Neural crest cell (in vitro differentiated cells): ENCODE data around the gene TNK2. TPM values are rescaled to one million over a fixed set of nuclear protein-coding genes. Genes with fewer than 3 reads are reported as not detected.
A peak's percentile ranks its signal among the peaks of the same experiment; 100 is the strongest.

Experiments used
- DNase-seq: peaks from one replicate; pipeline ENCODE4 v3.0.0; 2021; ENCODE audit warnings: low read depth, mixed read lengths, low spot score
- H3K27ac Mint-ChIP-seq: one replicate; pipeline ENCODE4 v1.8.0; 2021; ENCODE audit warnings: mild to moderate bottlenecking, mixed read lengths; ENCODE audit not compliant: unreplicated experiment
- H3K27me3 Mint-ChIP-seq: 2 replicates; pipeline ENCODE4 v1.8.0; 2021; ENCODE audit warnings: low read depth, mild to moderate bottlenecking, mixed read lengths
- H3K36me3 Mint-ChIP-seq: 2 replicates; pipeline ENCODE4 v1.8.0; 2021; ENCODE audit warnings: low read depth, mild to moderate bottlenecking, mixed read lengths
- H3K4me1 Mint-ChIP-seq: 2 replicates; pipeline ENCODE4 v1.8.0; 2021; ENCODE audit warnings: mixed read lengths
- H3K4me3 Mint-ChIP-seq: one replicate; pipeline ENCODE4 v1.8.0; 2021; ENCODE audit warnings: mild to moderate bottlenecking, mixed read lengths
- H3K9me3 Mint-ChIP-seq: 2 replicates; pipeline ENCODE4 v1.8.0; 2021; ENCODE audit warnings: mixed read lengths
- CTCF ChIP-seq: fragments of 200-600 bp; sonication (generic); conservative IDR thresholded peaks from 2 replicates; pipeline ENCODE4 v1.5.0; 2021; ENCODE audit warnings: antibody characterized with exemption, mild to moderate bottlenecking
- total RNA-seq: library from RNA; stranded (reverse); gene quantifications from 2 replicates; pipeline ENCODE4 v1.2.1, GENCODE V29; 2021

Gene TNK2
- total RNA-seq, 1 donor from 2014 or later = 54.9 TPM

- H3K27ac Mint-ChIP-seq = no peak overlapping the region
- H3K27me3 Mint-ChIP-seq = peaks cover 10% of the 10 kb centered on the region
- TF ChIP-seq CTCF = no peak
- no peak for DNase-seq
- peaks cover 7% of the 10 kb centered on the region for H3K4me1 Mint-ChIP-seq
- H3K9me3 Mint-ChIP-seq = no peaks in the 10 kb centered on the region
- H3K36me3 Mint-ChIP-seq = no peaks in the 10 kb centered on the region
- H3K4me3 Mint-ChIP-seq = no peak overlapping the region
These were observed 5.0 kb upstream of the TNK2 start for GRCh38 chr3:195913382-195913781.

DNA sequence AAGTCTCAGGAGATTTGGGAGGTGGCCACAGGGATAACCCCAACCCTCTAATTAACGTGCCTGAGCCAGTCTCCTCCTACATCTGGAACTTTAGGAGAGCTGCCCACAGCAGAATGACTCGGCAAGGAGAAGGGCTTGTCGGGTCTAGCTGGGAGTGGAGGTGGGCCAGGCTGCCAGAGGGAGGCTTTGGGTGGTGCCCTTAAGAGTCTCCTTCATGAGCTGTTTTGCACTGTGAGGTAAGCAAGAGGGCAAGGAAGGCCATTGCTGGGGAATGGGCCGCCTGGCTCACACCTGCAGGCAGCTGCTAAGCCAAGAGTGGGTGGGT lies 3.6 kb upstream of the TNK2 start:
- H3K27me3 Mint-ChIP-seq = peaks cover 19% of the 10 kb centered on the region
- no peaks in the 10 kb centered on the region for H3K9me3 Mint-ChIP-seq
- H3K36me3 Mint-ChIP-seq = no peaks in the 10 kb centered on the region
- TF ChIP-seq CTCF = no peak
- H3K4me3 Mint-ChIP-seq = peak overlapping the region; percentile 78
- no peak overlapping the region for H3K27ac Mint-ChIP-seq
- DNase-seq = no peak
- peaks cover 18% of the 10 kb centered on the region for H3K4me1 Mint-ChIP-seq

- Mint-ChIP-seq H3K27ac (no peak overlapping the region), H3K36me3 (no peaks in the 10 kb centered on the region), H3K9me3 (no peaks in the 10 kb centered on the region), H3K4me1 (peaks cover 24% of the 10 kb centered on the region), H3K4me3 (peak overlapping the region; percentile 79), H3K27me3 (peaks cover 13% of the 10 kb centered on the region)
- no peak for TF ChIP-seq CTCF
- no peak for DNase-seq
These were observed 2.9 kb upstream of the TNK2 start for GRCh38 chr3:195911041-195911945.

DNA sequence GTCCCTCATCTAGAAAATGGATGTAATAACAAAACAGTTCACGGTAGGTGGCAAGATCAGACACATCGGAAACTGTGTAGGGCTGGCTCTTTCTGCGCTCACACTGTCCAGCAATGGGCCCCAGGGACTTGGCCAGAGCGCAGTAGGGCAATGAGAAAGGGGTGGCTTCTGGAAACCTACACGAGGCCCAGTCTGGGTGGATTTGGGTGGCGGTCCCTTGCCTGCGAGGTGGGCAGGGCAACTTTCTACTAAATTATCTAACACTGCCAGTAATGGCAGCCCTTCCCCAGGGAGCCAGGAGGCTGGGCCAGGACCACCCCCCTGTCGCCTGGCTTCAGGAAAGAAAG lies 2.1 kb upstream of the TNK2 start:
- Mint-ChIP-seq H3K4me1 (peaks cover 33% of the 10 kb centered on the region), H3K9me3 (no peaks in the 10 kb centered on the region)

GRCh38 chr3:195909644-195910498 lies 1.5 kb upstream of the TNK2 start:
- Mint-ChIP-seq H3K9me3 (no peaks in the 10 kb centered on the region), H3K27me3 (peaks cover 11% of the 10 kb centered on the region), H3K4me1 (peaks cover 30% of the 10 kb centered on the region), H3K27ac (peak overlapping the region; percentile 43), H3K4me3 (peak overlapping the region; percentile 79), H3K36me3 (no peaks in the 10 kb centered on the region)
- peak; percentile 60 for DNase-seq
- TF ChIP-seq CTCF = no peak

More for the DNA sequence above, 2.1 kb upstream of the TNK2 start:
- DNase-seq = no peak
- TF ChIP-seq CTCF = no peak
- peaks cover 11% of the 10 kb centered on the region for H3K27me3 Mint-ChIP-seq
- H3K4me3 Mint-ChIP-seq = peak overlapping the region; percentile 79
- H3K27ac Mint-ChIP-seq = no peak overlapping the region
- H3K36me3 Mint-ChIP-seq = no peaks in the 10 kb centered on the region
